Fibroblast of skin of left quadriceps (primary cell): ENCODE results near the gene TXNDC8.

Experiments used
- DNase-seq, 2 experiments: peaks; one replicate each; pipeline ENCODE4 v3.0.0-alpha.2; 2013; ENCODE audit warnings: low read depth in 2 of 2

TXNDC8 gene

DNA sequence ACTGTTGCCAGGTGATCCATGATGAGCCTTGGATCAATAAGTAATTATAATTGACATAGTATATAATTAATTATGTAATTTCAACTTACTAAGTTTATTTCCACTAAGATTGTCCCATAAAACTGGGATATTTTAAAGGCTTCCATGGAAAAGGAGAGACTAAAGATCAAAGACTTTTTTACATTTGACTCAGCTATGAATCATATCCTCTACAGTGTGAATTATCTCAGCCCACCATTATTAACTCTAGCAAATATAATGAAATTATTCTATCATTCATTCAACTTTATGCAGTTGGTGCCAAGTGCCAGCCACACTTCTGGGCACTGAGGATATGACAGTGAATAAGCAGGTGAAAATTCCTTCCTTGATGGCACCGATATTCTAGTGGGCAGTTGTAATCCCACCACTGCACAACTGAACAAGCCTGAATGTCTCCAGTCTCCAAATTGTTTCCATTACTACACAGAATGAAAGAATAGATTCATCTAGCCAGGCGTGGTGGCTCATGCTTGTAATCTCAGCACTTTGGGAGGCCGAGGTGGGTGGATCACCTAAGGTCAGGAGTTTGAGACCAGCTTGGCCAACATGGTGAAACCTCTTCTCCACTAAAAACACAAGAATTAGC lies 59.5 kb downstream of the TXNDC8 start:
- DNase-seq: no peak

DNA sequence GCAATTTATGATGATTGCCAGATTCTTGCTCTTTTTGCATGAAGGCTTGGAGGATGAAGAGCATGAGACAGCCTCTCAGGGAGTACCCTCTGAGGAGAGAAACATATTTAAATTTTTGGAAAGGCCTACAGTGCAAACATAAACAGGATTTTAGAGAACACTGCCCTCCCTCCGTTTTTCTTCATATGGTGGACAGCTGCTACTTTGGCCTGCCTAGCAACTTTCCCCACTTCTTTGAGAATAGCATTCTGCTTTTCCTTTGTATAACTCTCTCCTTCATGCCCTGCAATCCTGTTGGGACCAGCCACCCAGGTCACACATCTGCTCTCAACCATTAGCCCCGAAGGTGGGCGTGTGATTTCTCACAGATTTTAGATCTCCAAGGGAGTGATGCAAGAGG lies 60.9 kb downstream of the TXNDC8 start:
- no peak for DNase-seq

DNA sequence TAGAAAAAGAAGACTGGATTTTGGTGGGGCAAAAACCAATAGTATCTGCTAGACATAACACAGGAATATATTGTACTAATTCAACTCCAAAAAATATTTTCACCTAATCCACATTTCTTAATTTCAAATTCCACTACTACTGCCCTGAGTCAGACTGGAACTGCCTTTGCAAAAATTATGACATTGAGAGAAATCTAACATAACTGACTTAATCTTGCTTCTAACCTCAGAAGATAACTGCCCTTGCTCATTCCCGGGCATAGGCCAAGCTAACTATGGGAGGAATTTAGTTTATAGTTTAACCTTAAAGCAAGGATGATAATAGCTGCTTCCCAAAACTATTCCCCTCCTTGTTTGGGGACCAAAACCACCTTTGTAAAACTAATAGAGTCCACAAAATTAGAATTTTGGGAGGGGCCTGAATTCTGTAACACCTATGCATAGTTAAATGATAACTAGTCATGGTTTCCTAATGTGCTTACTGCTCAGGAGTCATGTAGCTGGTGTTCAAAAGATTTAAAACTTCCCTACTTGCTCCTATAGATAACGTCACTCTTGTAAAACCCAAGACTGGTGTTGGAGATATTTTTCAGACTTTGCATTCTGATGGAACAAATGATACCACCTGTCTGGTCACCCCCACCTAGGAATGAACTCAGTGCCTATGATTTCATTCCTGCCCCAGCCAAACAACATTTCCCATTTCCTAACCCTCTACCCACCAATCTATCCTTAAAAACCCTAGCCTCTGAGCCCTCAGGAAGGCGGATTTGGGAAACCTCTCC lies 67.3 kb downstream of the TXNDC8 start:
- DNase-seq: no peak

DNA sequence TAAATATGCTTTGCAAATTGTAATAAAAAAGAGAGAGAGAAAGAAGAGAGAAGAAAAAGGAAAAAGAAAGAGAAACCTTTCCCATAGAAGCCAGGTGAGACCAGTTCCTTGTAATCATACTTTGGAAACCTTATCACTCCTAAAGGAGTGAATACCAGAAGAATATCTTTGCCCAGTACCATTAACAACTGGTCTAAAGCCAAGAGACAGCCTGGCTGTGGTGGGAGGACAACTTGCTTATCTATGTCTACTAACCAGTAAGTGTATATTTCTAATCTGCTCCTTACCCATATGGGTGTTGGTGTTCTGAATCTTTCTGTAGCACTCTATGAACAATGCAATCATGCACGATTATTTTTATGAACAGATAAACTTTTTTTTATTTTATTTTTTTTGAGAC lies 70.9 kb downstream of the TXNDC8 start:
- DNase-seq: no peak

DNA sequence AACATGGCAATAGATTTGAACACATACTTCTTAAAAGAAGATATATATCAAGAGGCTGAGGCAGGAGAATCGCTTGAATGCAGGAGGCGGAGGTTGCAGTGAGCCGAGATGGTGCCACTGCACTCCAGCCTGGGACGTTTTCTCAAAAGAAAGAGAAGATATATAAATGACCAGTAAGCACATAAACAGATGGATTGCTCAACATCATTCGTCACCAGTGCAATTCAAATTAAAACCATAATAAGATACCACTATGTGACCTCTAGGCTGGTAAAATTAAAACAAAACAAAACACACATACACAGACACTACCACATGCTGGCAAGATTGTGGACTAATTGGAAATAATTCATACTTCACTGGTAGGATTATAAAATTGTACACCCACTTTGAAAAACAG lies 76.0 kb downstream of the TXNDC8 start:
- DNase-seq: no peak

DNA sequence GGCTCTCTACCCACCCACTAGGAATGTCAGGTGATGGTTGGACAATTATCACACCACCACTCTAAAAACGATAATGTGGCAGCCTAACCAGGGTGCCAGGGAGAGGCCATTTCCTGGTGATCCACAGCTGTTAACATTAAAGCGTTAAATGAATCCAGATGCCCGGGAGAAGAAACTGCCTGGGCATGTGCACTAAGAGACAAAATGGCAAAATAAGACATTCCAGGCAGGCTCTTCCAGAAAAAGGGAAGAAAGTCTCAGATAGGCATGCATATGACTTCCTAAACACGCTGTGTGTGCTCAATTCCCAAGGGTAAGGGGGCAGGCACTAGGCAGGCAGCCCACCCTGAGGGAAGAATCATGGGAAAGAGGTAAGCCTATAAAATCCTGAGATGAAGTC lies 76.8 kb downstream of the TXNDC8 start:
- DNase-seq: peak in 1 of 2 experiments; percentile 22

DNA sequence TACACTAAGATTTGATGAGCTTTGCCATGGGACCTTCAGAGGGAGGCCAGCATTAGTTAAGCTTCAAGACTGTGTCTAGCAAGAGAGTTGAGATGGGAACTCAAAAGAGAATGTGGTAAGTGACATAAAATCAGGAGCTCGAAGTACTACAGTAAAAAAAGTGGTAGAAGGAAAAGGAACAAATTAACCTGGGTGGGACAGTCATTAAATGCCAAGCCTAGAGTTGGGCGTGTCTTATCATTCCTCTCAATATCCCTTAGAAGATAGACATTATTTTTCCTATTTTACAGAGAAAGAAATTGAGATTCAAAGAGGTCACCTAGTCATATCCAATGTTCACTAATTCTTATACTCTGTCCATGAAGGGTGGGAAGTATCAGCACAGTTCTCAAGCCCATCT lies 78.1 kb downstream of the TXNDC8 start:
- no peak for DNase-seq

DNA sequence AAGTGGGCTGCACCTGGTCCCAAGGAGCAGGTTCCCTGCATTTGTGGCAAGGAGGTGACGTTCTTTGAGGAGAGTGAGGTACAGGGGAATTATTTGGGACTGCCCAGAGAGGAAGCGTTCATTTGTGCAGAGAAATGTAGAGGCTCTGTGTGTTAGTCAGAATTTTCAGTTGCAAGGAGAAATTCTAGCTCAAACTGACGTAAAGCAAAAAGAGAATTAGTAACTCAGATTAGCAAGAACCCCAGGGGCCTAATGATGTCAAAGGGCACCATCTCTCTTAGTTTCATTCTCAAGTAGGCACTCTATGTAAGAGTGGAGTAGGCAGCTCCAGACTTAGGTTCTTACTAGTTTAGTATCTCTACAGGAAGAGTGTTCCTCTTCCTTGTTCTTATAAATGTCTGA lies 79.0 kb downstream of the TXNDC8 start:
- DNase-seq: no peak

DNA sequence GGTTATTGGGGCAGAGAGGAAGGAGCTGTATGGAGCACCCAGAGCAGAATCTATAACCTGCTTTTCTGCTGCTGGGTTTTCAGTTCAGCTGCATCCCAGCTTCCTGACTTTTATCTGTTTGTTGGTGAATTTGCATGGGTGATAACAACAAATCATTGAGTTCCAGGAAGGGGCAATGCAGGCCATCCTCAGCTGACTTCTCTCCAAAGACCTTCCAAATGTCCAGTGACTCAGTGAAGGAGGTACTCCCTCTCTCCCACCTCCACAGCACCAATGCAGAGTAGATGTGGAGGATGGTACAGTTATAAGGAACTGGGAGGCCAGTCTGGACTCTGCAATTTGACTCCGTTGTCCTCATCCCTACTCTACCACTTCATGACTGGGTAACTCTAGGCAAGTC lies 79.7 kb downstream of the TXNDC8 start:
- DNase-seq: no peak

DNA sequence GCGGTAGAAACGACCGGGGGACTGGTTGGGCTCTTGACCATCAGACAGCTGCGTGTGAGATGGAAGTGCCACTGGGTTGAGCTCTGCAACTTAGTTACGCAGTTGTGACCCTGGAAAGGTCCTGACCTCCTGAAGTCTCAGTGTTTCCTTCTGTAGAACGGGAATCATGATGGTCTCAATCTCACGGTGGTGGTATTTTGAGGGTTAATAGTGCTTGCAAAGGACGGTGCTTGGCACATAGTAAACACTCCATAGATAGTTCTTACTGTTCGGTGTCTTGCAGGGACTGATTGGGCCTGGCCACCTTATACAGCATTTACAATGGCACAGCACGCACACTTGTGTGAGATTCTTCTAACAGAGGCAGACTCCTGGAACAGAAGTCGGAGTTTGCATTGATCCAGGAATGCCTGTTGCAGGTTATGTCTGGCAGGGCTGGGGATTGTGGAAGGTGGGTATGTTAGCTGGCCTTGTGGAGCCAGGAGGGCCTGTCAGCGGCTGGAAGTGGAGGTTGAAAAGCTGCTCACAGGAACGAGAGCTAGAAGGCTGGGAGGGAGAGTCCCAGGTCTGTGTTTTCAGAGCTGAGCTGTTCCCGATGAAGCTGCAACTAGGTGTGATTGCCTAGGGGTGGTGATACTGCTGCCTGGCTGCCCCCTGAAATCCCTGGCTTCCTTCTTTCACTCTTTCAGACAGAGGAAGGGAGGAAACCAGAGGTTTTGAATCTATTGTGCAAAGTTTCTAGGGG lies 80.4 kb downstream of the TXNDC8 start:
- DNase-seq: no peak

DNA sequence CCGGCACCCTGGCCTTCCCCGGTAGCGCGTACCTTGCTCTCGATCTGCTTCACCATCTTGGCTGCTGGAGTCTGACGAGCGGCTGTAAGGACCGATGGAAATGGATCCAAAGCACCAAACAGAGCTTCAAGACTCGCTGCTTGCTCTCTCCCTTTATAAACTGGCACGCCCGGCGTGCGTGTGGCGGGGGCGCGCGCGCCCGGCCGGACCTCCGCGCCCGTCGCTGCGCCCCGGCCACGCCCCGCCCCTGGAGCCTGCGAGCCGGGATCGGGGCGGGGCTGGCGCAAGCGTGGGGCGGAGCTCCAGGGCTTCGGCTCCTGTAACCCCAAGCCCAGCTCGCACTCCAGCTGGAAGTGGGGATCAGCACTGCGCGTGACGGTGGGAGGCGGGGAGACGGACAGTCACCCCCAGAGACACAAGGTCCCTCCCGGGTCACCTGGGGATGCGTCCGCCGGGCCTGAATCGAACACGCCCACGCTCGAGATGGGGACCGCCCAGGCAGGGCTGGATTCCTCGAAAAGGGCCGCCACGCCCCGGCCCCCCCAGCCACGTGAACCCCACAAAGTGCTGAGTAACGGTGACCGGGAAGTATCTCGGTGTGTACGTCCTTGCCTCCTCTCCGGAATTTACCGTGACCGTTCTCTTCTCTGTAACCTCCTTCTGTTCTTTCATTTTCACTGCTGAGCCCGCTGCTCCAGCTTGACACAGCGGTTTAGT lies 81.1 kb downstream of the TXNDC8 start, which contains the start of gene TXN:
Gene TXN, minus strand, starts transcription at position 128 of the 717 bp plus-strand sequence. Its CDS starts 72 bp downstream, at position 56.
- DNase-seq: peak; percentile 73 to 77

DNA sequence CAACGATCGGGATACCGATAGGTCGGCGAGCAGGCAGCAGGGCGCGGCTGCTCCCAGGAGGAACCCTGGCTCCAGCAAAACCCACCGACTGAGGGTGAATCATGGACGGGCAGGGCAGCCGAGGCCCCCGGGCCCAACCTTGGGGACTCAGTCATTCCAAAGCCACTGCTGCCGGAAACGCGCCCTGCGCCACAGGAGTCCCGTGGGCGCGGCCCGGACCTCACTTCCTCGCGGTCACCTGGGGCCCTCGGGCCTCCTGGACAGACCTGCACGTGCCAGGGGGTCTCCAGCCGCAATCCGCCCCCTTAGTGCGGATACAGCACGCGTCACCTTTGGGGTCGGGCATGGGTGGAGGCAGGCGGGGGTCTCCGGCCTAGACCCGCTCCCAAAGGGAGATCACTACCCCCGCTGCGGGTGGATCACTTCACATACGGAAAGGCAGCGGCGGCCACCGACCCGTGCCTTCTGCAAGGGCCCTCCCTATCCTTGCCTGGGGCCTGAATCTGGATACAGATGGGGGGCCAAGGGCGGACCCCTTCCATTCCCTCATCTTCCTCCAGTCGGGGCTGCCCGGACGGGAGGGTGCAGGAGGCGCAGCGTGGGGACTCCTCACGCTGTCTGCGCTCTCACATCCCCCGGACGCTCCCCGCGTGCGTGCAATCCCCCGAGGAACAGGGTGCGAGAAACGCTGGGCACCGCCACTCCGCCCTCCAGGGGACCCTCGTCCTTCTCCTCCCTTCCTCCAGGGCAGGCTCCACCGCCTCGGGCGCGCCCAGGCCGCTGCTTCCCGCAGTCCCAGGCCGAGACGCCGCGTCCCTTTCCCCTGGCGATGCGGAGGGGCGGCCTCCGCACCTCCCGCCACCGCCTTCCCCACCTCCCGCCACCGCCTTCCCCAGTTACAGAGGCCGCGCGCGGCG lies 81.9 kb downstream of the TXNDC8 start:
- DNase-seq: no peak

DNA sequence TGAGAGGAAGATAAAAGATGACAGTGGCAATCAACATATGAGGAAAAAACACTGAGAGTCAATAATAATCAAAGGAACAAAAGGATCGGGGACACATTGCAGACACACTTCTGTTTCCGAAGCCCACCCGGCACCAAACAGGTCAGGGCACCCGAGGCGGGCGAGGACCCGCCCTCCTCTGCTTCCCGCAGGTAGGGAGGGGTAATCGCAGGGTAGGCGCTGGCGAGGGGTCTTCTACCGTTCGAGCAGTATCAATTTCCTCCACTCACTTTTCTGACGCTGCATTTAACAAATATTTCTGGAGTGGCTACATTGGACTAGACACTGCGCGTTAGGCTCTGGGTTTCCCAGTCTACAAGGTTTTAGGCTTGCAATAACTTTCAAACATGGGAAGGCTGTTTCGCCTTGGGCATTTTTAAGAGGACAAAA lies 82.6 kb downstream of the TXNDC8 start:
- DNase-seq: no peak

DNA sequence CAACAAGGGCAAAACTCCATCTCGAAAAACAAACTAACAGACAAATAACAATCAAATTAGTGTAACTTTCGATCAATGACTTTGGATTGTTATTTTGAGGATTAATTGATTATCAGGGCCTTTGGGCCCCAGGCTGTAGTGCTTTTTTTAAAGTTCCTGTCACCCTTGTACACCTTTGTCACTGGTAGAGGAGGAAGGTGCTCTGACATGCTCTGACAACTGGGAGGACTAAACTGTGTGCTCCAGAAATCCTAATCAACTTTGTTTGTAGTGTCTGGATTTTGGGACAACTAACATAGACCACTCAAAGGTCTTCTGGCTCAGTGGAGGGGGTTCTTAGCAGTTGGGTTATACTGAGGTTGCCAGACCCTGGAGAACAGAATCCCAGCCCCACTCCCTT lies 83.2 kb downstream of the TXNDC8 start:
- DNase-seq: no peak
